GM10847 (cell line): Measurements from ENCODE around the gene EXOC3L4.

Experiments used
- POLR2A ChIP-seq: IDR thresholded peaks from 2 replicates; pipeline ENCODE4 v1.6.1; 2011; ENCODE audit not compliant: insufficient read length; ENCODE audit errors: extremely low read depth

The EXOC3L4 gene

GRCh38 chr14:103081951-103082350, 12.6 kb upstream of the EXOC3L4 start:
- TF ChIP-seq POLR2A, result no peak

DNA sequence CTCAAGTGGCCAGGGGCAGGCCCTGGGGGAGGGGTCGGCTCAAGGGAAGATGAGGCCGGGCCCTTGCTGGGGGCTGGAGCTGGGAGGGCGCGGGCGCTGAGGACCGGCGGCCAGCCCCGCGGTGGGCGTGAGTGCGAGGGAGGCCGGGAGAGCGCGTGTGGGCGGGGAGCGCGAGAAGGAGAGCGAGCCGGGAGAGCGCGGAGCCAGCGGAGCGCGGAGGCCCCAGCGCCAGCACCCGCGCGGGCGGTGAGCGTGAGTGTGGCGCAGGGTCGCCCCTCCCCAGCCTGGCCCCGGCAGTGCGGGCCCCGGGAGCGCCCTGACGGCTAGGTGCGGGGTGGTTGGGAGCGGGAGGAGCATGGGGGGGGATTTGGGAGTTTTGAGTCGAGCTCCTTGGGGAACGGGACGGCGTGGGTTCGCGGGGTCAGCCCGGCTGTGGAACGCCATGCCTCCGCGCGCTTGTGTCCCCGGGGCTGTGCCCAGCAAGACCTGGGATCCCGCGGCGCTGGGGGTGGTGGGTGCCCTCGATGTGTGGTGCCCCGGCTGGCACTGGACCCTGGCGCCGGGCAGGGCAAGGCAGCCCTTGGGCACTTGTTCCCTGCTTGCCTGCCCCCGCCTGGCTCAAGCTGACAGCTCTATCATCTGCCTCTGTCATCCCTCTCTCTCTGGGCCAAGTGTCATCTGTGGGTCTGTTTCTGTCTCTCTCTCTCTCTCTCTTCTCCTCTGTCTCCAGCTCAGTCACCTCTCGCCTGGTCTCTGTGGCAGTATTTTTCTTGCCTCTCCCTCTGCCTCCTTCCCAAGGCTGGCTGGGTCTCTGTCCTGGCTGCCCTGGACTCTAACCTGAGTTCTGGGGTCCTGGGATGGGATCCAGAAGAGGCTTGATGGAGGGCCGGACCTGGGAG, 10.3 kb upstream of the EXOC3L4 start, which contains the start of gene LBHD2:
LBHD2 (plus strand) TSS at position 190 of the 899 bp plus-strand sequence. CDS start 1,803 bp downstream, outside the sequence.
- TF ChIP-seq POLR2A, result no peak

DNA sequence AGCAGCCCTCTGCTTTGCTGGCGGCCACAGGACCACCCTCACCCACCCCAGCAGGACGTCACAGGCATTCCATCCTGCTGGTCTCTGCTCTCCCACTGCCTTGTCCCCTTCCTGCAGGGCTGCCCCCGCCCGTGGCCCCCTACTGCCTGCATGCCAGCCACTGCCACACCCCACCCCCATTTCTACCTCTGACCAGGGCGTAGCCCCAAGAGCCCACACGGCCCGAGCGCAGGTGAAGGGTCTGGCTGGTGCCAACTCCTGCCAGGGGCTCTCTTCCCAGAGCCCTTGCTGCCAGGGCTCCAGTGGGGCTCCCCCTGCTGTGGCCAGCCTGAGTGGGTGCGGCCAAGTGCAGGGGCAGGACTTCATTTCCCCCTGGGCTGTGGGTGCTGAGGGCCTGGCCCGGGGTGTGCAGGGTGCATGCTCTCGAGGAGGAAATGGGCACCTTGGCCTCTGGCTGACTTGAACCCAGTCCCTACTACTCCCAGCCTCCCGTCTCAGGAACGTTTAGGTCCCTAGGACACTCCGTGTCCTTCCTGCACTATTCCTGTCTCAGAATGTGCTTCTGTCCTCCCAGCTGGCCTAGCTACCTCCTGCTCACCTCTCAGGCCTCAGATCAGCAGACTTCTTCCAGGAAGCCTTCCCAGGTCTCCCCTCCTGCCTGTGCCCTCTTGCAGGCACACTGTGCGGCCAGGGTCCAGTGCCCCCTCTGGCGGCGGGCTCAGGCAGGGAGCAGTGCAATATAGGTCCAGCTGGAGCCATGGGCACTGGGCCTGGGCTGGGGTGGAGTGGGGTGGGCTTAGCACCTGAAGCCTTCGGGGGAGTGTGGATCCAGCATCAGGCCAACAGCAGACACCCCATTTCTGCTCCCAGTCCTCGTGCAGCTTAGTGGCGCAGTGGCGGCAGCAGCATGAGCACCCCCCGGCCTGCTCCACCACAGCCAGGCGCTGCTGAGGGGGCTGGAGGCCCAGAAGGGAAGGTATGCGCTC, 9.1 kb upstream of the EXOC3L4 start:
- TF ChIP-seq POLR2A, result no peak

GRCh38 chr14:103086771-103087342, 7.7 kb upstream of the EXOC3L4 start:
- no peak for TF ChIP-seq POLR2A

GRCh38 chr14:103087343-103087835, 7.1 kb upstream of the EXOC3L4 start:
- no peak for TF ChIP-seq POLR2A

DNA sequence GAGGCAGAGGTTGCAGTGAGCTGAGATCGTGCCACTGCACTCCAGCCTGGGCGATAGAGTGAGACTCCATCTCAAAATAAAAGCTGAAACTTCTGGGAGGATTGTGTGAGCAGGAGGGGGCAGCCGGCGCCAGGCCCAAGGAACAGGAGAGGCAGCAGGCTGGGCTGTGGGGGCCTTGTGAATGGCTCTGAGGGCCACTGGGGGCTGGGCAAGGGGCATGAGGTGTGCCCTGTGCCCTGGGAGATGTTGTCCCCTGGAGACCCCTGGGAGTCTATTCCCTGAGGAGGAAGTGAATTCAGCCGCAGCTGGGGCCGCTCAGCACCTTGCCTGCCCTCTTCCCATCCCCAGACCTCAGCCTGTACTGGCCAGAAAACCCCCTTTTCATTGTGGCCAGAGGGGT, 5.6 kb upstream of the EXOC3L4 start:
- TF ChIP-seq POLR2A, result no peak

GRCh38 chr14:103089386-103090335, 4.9 kb upstream of the EXOC3L4 start:
- TF ChIP-seq POLR2A, result no peak

GRCh38 chr14:103090481-103091020, 4.0 kb upstream of the EXOC3L4 start:
- TF ChIP-seq POLR2A, result no peak

DNA sequence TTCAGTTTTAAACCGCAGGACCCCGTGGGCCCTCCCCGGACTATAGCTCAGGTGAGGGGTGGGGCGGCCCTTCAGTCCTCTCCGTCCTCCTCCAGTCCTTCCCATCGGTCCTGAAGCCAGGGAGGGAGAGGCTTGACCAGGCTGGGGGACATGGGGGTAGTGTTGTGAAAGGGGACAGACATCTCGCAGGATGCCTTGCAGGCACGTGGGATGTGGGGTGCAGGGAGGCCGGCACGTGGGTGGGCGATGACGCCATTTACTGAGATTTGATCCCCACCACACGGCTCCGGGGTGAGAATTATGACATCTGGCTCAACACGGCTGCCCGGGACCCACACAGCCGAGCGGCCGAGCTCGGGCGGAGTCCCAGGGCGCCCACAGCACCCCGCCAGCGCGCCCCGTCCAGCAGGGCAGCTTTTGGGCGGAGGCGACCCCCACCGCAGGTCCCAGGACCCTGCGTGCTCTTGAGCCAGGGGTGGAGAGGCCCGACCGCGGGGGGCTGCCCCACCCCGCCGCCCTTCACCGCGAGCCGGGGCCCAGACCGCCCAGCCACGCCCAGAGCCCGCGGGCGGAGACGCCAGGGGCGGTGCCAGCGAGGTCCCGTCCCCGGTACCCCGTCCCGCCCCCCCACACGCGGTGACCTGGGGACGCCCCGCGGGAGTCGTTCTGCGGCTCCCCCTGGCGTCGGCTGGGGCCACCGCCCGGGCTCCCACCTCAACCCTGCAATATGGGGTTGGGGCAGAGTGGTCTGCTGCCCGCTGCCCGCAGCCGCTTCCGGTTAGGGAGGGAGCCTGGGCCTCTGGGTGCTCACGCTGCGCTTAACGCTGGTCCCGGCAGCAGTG, 3.3 kb upstream of the EXOC3L4 start:
- no peak for TF ChIP-seq POLR2A

GRCh38 chr14:103091883-103092222, 2.7 kb upstream of the EXOC3L4 start:
- TF ChIP-seq POLR2A, result no peak

DNA sequence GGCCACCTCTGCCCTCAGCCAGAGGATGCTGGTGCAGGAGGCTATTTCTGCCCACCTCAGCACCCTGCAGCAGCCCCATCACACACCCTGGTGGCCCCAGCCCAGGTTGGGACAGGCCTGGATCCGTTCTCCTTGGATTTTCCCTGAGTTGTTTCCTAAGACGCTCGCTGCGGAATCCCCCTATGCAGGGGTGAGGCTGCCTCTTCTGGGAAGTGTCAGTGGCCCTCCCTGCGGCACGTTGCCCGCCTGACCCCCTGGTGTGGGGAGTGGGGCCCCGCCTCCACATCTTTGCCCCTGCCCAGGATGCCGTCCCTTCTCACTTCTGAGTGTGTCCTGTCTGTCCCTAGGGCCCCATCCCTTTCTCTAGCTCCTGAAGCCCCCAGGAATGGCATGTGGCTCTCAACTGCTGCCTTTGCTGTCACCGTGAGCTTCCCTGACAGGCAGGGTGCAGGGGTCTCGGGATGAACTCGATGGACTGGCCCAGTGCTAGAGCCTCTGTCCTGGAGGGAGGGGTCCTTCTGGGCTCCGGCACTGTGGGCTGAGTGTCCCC, 594 bp upstream of the EXOC3L4 start:
- TF ChIP-seq POLR2A, result no peak

- no peak for TF ChIP-seq POLR2A
Observed at GRCh38 chr14:103095210-103095778, 769 bp downstream of the EXOC3L4 start.
